Hepatocyte (in vitro differentiated cells): ENCODE results near the gene THSD4. TPM values are rescaled to one million over a fixed set of nuclear protein-coding genes. Genes with fewer than 3 reads are reported as not detected.

ENCODE experiments used
- DNase-seq: peaks from one replicate; pipeline ENCODE4 v3.0.0-alpha.2; 2016; ENCODE audit warnings: low spot score
- H2AFZ ChIP-seq: fragments of 200-600 bp; sonication (generic); 2 replicates; pipeline ENCODE4 v1.6.0; 2016; ENCODE audit warnings: antibody characterized with exemption, mild to moderate bottlenecking
- H3K27ac ChIP-seq: fragments of 200-600 bp; sonication (generic); 2 replicates; pipeline ENCODE4 v1.5.1; 2016; ENCODE audit warnings: mild to moderate bottlenecking
- H3K27me3 ChIP-seq: fragments of 200-600 bp; sonication (generic); 2 replicates; pipeline ENCODE4 v1.6.1; 2016
- H3K36me3 ChIP-seq: fragments of 200-600 bp; sonication (generic); replicated peaks from 2 replicates; pipeline ENCODE4 v1.5.1; 2016; ENCODE audit warnings: low read depth; ENCODE audit not compliant: insufficient read depth
- H3K4me1 ChIP-seq: fragments of 200-600 bp; sonication (generic); 2 replicates; pipeline ENCODE4 v1.5.1; 2016; ENCODE audit warnings: mild to moderate bottlenecking, moderate library complexity; ENCODE audit not compliant: insufficient read depth
- H3K4me2 ChIP-seq: fragments of 200-600 bp; sonication (generic); 2 replicates; pipeline ENCODE4 v1.6.0; 2016
- H3K4me3 ChIP-seq: fragments of 200-600 bp; sonication (generic); 2 replicates; pipeline ENCODE4 v1.5.1; 2016; ENCODE audit warnings: mild to moderate bottlenecking
- H3K79me2 ChIP-seq: fragments of 200-600 bp; sonication (generic); 2 replicates; pipeline ENCODE4 v1.6.0; 2017; ENCODE audit warnings: mild to moderate bottlenecking
- H3K9me2 ChIP-seq: fragments of 200-600 bp; sonication (generic); replicated peaks from 2 replicates; pipeline ENCODE4 v1.6.0; 2017; ENCODE audit warnings: mild to moderate bottlenecking; ENCODE audit not compliant: insufficient read depth
- H3K9me3 ChIP-seq: fragments of 200-600 bp; sonication (generic); 2 replicates; pipeline ENCODE4 v1.5.1; 2016; ENCODE audit warnings: low read depth, mild to moderate bottlenecking
- H4K20me1 ChIP-seq: fragments of 200-600 bp; sonication (generic); 2 replicates; pipeline ENCODE4 v1.6.0; 2016; ENCODE audit warnings: mild to moderate bottlenecking; ENCODE audit not compliant: insufficient read depth, poor library complexity, severe bottlenecking
- CTCF ChIP-seq: fragments of 200-600 bp; sonication (generic); IDR thresholded peaks from 2 replicates; pipeline ENCODE4 v1.5.1; 2016; ENCODE audit warnings: antibody characterized with exemption, mild to moderate bottlenecking; ENCODE audit not compliant: poor library complexity
- EZH2 ChIP-seq: fragments of 200-600 bp; sonication (generic); IDR thresholded peaks from 2 replicates; pipeline ENCODE4 v1.6.1; 2016; ENCODE audit warnings: antibody characterized with exemption, mild to moderate bottlenecking, borderline replicate concordance
- EZH2phosphoT487 ChIP-seq: fragments of 200-600 bp; sonication (generic); IDR thresholded peaks from one replicate; pipeline ENCODE4 v1.6.1; 2018; ENCODE audit warnings: antibody characterized with exemption, mild to moderate bottlenecking, low read depth, moderate library complexity; ENCODE audit not compliant: unreplicated experiment, severe bottlenecking
- WGBS: methylation state at CpG from one replicate; pipeline ENCODE4 v1.1.6; 2016; ENCODE audit warnings: low lambda C conversion rate; ENCODE audit errors: missing lambda C conversion rate; 5-methylcytosine and 5-hydroxymethylcytosine counted together
- polyA plus RNA-seq: library from polyadenylated mRNA; unstranded; fragments of >200 nt; fragmentation: Nextera tagmentation; extraction: Ambion mirVana; gene quantifications from 2 replicates; pipeline ENCODE4 v1.2.1, GENCODE V29; 2016
- total RNA-seq: library from RNA; depleted of rRNA; stranded (reverse); fragments of >200 nt; gene quantifications from 2 replicates; pipeline ENCODE4 v1.2.3, GENCODE V29; 2014

Gene THSD4
- total and polyA plus RNA-seq, 2 experiments from 2014 or later, result 4.3 to 7.0 TPM

GRCh38 chr15:71084264-71084663 is 31.0 kb upstream of the THSD4 start:
- no peaks in the 10 kb centered on the region for H3K79me2 ChIP-seq
- H2AFZ ChIP-seq, result no peak overlapping the region
- no peaks in the 10 kb centered on the region for H3K9me2 ChIP-seq
- no peak overlapping the region for H3K4me3 ChIP-seq
- no peaks in the 10 kb centered on the region for H4K20me1 ChIP-seq
- peaks cover 8% of the 10 kb centered on the region for H3K4me1 ChIP-seq
- no peak overlapping the region for H3K27ac ChIP-seq
- H3K27me3 ChIP-seq, result no peaks in the 10 kb centered on the region
- 93% methylated on average over 2 of the region's 2 CpGs for WGBS
- no peaks in the 10 kb centered on the region for H3K36me3 ChIP-seq
- H3K9me3 ChIP-seq, result no peaks in the 10 kb centered on the region
- no peak for DNase-seq
- no peak for TF ChIP-seq EZH2phosphoT487
- no peak for TF ChIP-seq EZH2
- TF ChIP-seq CTCF, result no peak
- no peak overlapping the region for H3K4me2 ChIP-seq

- no peak overlapping the region for H3K4me2 ChIP-seq
- DNase-seq, result no peak
- no peaks in the 10 kb centered on the region for H3K4me1 ChIP-seq
- H3K9me3 ChIP-seq, result no peaks in the 10 kb centered on the region
- H4K20me1 ChIP-seq, result no peaks in the 10 kb centered on the region
- 40% methylated on average over 3 of the region's 3 CpGs for WGBS
- no peaks in the 10 kb centered on the region for H3K36me3 ChIP-seq
- no peak overlapping the region for H3K4me3 ChIP-seq
- no peak for TF ChIP-seq CTCF
- H3K27ac ChIP-seq, result no peak overlapping the region
- no peaks in the 10 kb centered on the region for H3K9me2 ChIP-seq
- no peaks in the 10 kb centered on the region for H3K27me3 ChIP-seq
- H2AFZ ChIP-seq, result no peak overlapping the region
- no peaks in the 10 kb centered on the region for H3K79me2 ChIP-seq
Measured at GRCh38 chr15:71085809-71086208, 29.5 kb upstream of the THSD4 start.

- no peak for DNase-seq
- Histone ChIP-seq H2AFZ (no peak overlapping the region), H3K79me2 (no peaks in the 10 kb centered on the region)
Measured at GRCh38 chr15:71088155-71088554, 27.1 kb upstream of the THSD4 start.

More at GRCh38 chr15:71088155-71088554, 27.1 kb upstream of the THSD4 start:
- no peak overlapping the region for H3K4me2 ChIP-seq
- no peak overlapping the region for H3K27ac ChIP-seq
- TF ChIP-seq CTCF (no peak), EZH2 (no peak), EZH2phosphoT487 (no peak)
- H3K4me3 ChIP-seq, result no peak overlapping the region
- H3K36me3 ChIP-seq, result no peaks in the 10 kb centered on the region
- H3K4me1 ChIP-seq, result peaks cover 2% of the 10 kb centered on the region
- H3K27me3 ChIP-seq, result no peaks in the 10 kb centered on the region
- no peaks in the 10 kb centered on the region for H3K9me3 ChIP-seq
- H3K9me2 ChIP-seq, result no peaks in the 10 kb centered on the region
- no peaks in the 10 kb centered on the region for H4K20me1 ChIP-seq
